B cell (primary cell): ENCODE measurements around the gene CPLX1. TPM values are rescaled to one million over a fixed set of nuclear protein-coding genes. Genes with fewer than 3 reads are reported as not detected.

ENCODE experiments used
- ATAC-seq: fragments of 200-7000 bp; cut with Tn5 transposase; one replicate; pipeline ENCODE4 v1.10.0; 2021; ENCODE audit warnings: low read depth, mild to moderate bottlenecking, moderate number of reproducible peaks, moderate library complexity
- CTCF ChIA-PET: fragments of 350-600 bp; sonication (Branson Sonifier 250); formaldehyde crosslinking; loops from one replicate; lab custom pipeline; 2021; ENCODE audit warnings: antibody characterized with exemption, inconsistent platforms; lab: Charles Lee
- POLR2A ChIA-PET: fragments of 350-600 bp; sonication (Branson Sonifier 250); formaldehyde crosslinking; loops from one replicate; lab custom pipeline; 2021; ENCODE audit warnings: antibody characterized with exemption; lab: Charles Lee
- DNase-seq: peaks from one replicate; pipeline ENCODE4 v3.0.0; 2013
- H2AFZ ChIP-seq: 2 replicates; pipeline ENCODE4 v1.6.1; 2012; ENCODE audit warnings: mild to moderate bottlenecking, low read depth, low read length; ENCODE audit not compliant: insufficient read depth, poor library complexity, severe bottlenecking
- H3K27ac ChIP-seq, 2 donors: 1 replicate in 1 of 2; 2 replicates in 1 of 2; pipeline ENCODE4 v1.5.1; 2012 to 2013; ENCODE audit warnings: low read length in 2 of 2, mild to moderate bottlenecking in 2 of 2, moderate library complexity in 1 of 2
- H3K27me3 ChIP-seq, 4 experiments: fragments of 200-600 bp in 1 of 4; sonication (generic) in 1 of 4; replicated peaks in 1 of 4; 1 replicate in 2 of 4; 2 replicates in 2 of 4; pipeline versions ENCODE4 v1.6.1 to v1.7.0; 2013 to 2016; ENCODE audit warnings: low read length in 3 of 4, mild to moderate bottlenecking in 2 of 4, mixed read lengths in 1 of 4, moderate library complexity in 1 of 4; ENCODE audit not compliant: insufficient read depth in 4 of 4, control insufficient read depth in 3 of 4; ENCODE audit errors: control extremely low read depth in 1 of 4
- H3K36me3 ChIP-seq, 2 experiments: replicated peaks in 1 of 2; 1 replicate in 1 of 2; 2 replicates in 1 of 2; pipeline versions ENCODE4 v1.6.1 to v1.7.1; 2013; ENCODE audit warnings: low read length in 1 of 2; ENCODE audit not compliant: insufficient read depth in 2 of 2, control insufficient read depth in 1 of 2; ENCODE audit errors: control extremely low read depth in 1 of 2, extremely low read depth in 1 of 2
- H3K4me1 ChIP-seq, 2 donors: fragments of 200-600 bp in 1 of 2; sonication (generic) in 1 of 2; 1 replicate in 1 of 2; 2 replicates in 1 of 2; pipeline versions ENCODE4 v1.5.1 to v1.6.1; 2013 to 2017; ENCODE audit warnings: low read length in 2 of 2; ENCODE audit not compliant: control insufficient read depth in 2 of 2, insufficient read depth in 2 of 2
- H3K4me2 ChIP-seq: replicated peaks from 2 replicates; pipeline ENCODE3; 2012; ENCODE audit warnings: mild to moderate bottlenecking, low read depth, low read length; ENCODE audit not compliant: poor library complexity, severe bottlenecking
- H3K4me3 ChIP-seq, 5 experiments: fragments of 200-600 bp in 1 of 5; sonication (generic) in 1 of 5; 1 replicate in 3 of 5; 2 replicates in 2 of 5; pipeline versions ENCODE4 v1.5.1 to v1.7.0; 2011 to 2016; ENCODE audit warnings: low read length in 4 of 5, mild to moderate bottlenecking in 4 of 5, low read depth in 2 of 5, control low read depth in 1 of 5, moderate library complexity in 1 of 5; ENCODE audit not compliant: insufficient read depth in 1 of 5; ENCODE audit errors: control extremely low read depth in 1 of 5, extremely low read depth in 1 of 5
- H3K79me2 ChIP-seq: fragments of 200-600 bp; sonication (generic); one replicate; pipeline ENCODE4 v1.6.0; 2016; ENCODE audit warnings: low read length; ENCODE audit not compliant: control insufficient read depth, insufficient read depth
- H3K9ac ChIP-seq: fragments of 200-600 bp; sonication (generic); 2 replicates; pipeline ENCODE4 v1.6.1; 2017; ENCODE audit warnings: mild to moderate bottlenecking, low read length, moderate library complexity
- H3K9me3 ChIP-seq, 3 donors: one replicate each; pipeline versions ENCODE4 v1.6.1 to v1.7.1; 2013; ENCODE audit warnings: low read length in 2 of 3; ENCODE audit not compliant: control insufficient read depth in 2 of 3, insufficient read depth in 1 of 3; ENCODE audit errors: control extremely low read depth in 1 of 3
- H4K20me1 ChIP-seq: 2 replicates; pipeline ENCODE4 v1.6.0; 2012; ENCODE audit warnings: mild to moderate bottlenecking, low read length; ENCODE audit not compliant: insufficient read depth, control insufficient read depth, poor library complexity, severe bottlenecking
- H3K27ac Mint-ChIP-seq: one replicate; pipeline ENCODE4 v1.8.0; 2021; ENCODE audit warnings: mixed read lengths
- H3K27me3 Mint-ChIP-seq: one replicate; pipeline ENCODE4 v1.8.0; 2021; ENCODE audit warnings: mixed read lengths
- H3K4me1 Mint-ChIP-seq: one replicate; pipeline ENCODE4 v1.8.0; 2021; ENCODE audit warnings: mixed read lengths
- H3K4me3 Mint-ChIP-seq: one replicate; pipeline ENCODE4 v1.8.0; 2021; ENCODE audit warnings: mixed read lengths
- H3K9me3 Mint-ChIP-seq: one replicate; pipeline ENCODE4 v1.8.0; 2022; ENCODE audit warnings: mixed read lengths; ENCODE audit not compliant: insufficient read depth
- CTCF ChIP-seq: fragments of 200-600 bp; IDR thresholded peaks from one replicate; pipeline ENCODE4 v1.8.0; 2022; ENCODE audit warnings: antibody characterized with exemption, mild to moderate bottlenecking
- EZH2 ChIP-seq: IDR thresholded peaks from 2 replicates; pipeline ENCODE4 v1.6.1; 2012; ENCODE audit warnings: borderline replicate concordance, low read depth, mild to moderate bottlenecking, moderate library complexity, low read length; ENCODE audit not compliant: insufficient read depth, poor library complexity, severe bottlenecking
- WGBS: methylation state at CpG from one replicate; pipeline ENCODE4 v1.1.5; 2013; ENCODE audit warnings: missing lambda C conversion rate; ENCODE audit not compliant: insufficient coverage; 5-methylcytosine and 5-hydroxymethylcytosine counted together
- intact Hi-C: fragments of 100-400 bp; cut with micrococcal nuclease; formaldehyde crosslinking; loops from one replicate; pipeline ENCODE4 v1.10.0; 2022
- polyA plus RNA-seq: library from polyadenylated mRNA; depleted of rRNA; stranded (reverse); fragments of >200 nt; gene quantifications from 2 replicates; pipeline ENCODE4 v1.2.3, GENCODE V29; 2012
- total RNA-seq, 2 donors: library from RNA; stranded (reverse); fragments of 120-200 nt in 1 of 2; gene quantifications; 1 replicate in 1 of 2; 2 replicates in 1 of 2; pipeline versions ENCODE4 v1.2.3 to v1.2.4, GENCODE V29; 2013 to 2022

CPLX1 gene
- total and polyA plus RNA-seq, 2 donors (not counting 1 experiment from before 2014, with no cell fraction given) = not detected

GRCh38 chr4:834368-835147, 8.6 kb upstream of the CPLX1 start:
- no peaks in the 10 kb centered on the region for H3K79me2 ChIP-seq
- H3K4me3 ChIP-seq = no peak overlapping the region
- H3K9me3 ChIP-seq = peaks cover 0 to 61% (median 11%) of the 10 kb centered on the region in 3 donors
- no peaks in the 10 kb centered on the region for H3K9me3 Mint-ChIP-seq
- no peak overlapping the region for H3K9ac ChIP-seq
- no peak overlapping the region for H2AFZ ChIP-seq
- H3K4me3 Mint-ChIP-seq = no peak overlapping the region
- ChIA-PET CTCF (no interaction called here), POLR2A (no interaction called here)
- H4K20me1 ChIP-seq = no peaks in the 10 kb centered on the region
- WGBS = 97% methylated on average over 17 of the region's 29 CpGs
- H3K27ac ChIP-seq = no peak overlapping the region
- H3K27ac Mint-ChIP-seq = no peak overlapping the region
- intact Hi-C loops = no loop called here
- peaks cover 0 to 11% (median 0%) of the 10 kb centered on the region in 4 experiments for H3K27me3 ChIP-seq
- H3K4me2 ChIP-seq = no peak overlapping the region
- H3K27me3 Mint-ChIP-seq = no peaks in the 10 kb centered on the region
- no peak for ATAC-seq
- H3K36me3 ChIP-seq = no peaks in the 10 kb centered on the region
- H3K4me1 ChIP-seq = peaks cover 0 to 5% of the 10 kb centered on the region in 2 donors
- TF ChIP-seq EZH2 (no peak), CTCF (no peak)
- no peak for DNase-seq
- H3K4me1 Mint-ChIP-seq = peaks cover 3% of the 10 kb centered on the region

GRCh38 chr4:833731-834367, 7.9 kb upstream of the CPLX1 start:
- no peak for DNase-seq
- no peak overlapping the region for H3K4me3 Mint-ChIP-seq
- peaks cover 0 to 5% of the 10 kb centered on the region in 2 donors for H3K4me1 ChIP-seq
- H3K9ac ChIP-seq = no peak overlapping the region
- H3K27me3 ChIP-seq = peaks cover 0 to 17% (median under 1%) of the 10 kb centered on the region in 4 experiments
- H3K9me3 ChIP-seq = peaks cover 0 to 67% (median 11%) of the 10 kb centered on the region in 3 donors
- no peaks in the 10 kb centered on the region for H3K36me3 ChIP-seq
- 66% methylated on average over 18 of the region's 18 CpGs for WGBS
- H3K79me2 ChIP-seq = no peaks in the 10 kb centered on the region
- H3K4me3 ChIP-seq = no peak overlapping the region
- H3K27ac ChIP-seq = no peak overlapping the region
- H3K4me1 Mint-ChIP-seq = peaks cover 3% of the 10 kb centered on the region
- no peak for ATAC-seq
- ChIA-PET POLR2A (interaction anchor here (0.9 kb wide), 1 partner anchor 25 kb away, joined by 10 read pairs; no protein-coding TSS in a partner anchor), CTCF (no interaction called here)
- H2AFZ ChIP-seq = no peak overlapping the region
- H4K20me1 ChIP-seq = no peaks in the 10 kb centered on the region
- intact Hi-C loops = no loop called here
- H3K4me2 ChIP-seq = no peak overlapping the region
- no peak overlapping the region for H3K27ac Mint-ChIP-seq
- no peaks in the 10 kb centered on the region for H3K9me3 Mint-ChIP-seq
- peaks cover under 1% of the 10 kb centered on the region for H3K27me3 Mint-ChIP-seq
- TF ChIP-seq CTCF (no peak), EZH2 (no peak)
